Measurements from ENCODE around the gene RHOF. TPM values are rescaled to one million over a fixed set of nuclear protein-coding genes. Genes with fewer than 3 reads are reported as not detected.

RHOF gene
- total RNA-seq, 1 experiment from 2014 or later = 29.1 TPM

GRCh38 chr12:121731473-121731872, 62.0 kb downstream of the RHOF start:
- H4K8ac ChIP-seq (replicated peaks; ENCODE audit: insufficient read length, low read depth, low read length) = no peak overlapping the region
- H3K27ac ChIP-seq (ENCODE audit: insufficient read length, low read depth, low read length) = no peak overlapping the region
- H2BK15ac ChIP-seq (ENCODE audit: low read depth, low read length) = no peak overlapping the region
- H3T11ph ChIP-seq (ENCODE audit: low read length) = no peak overlapping the region
- no peak overlapping the region for H2AFZ ChIP-seq (ENCODE audit: low read length)
- H3K23ac ChIP-seq (ENCODE audit: insufficient read length, low read depth, low read length) = no peak overlapping the region
- no peaks in the 10 kb centered on the region for H3K27me3 Mint-ChIP-seq (ENCODE audit: low read depth)
- no peak overlapping the region for H2BK20ac ChIP-seq (ENCODE audit: low read depth, low read length, poor library complexity, severe bottlenecking)
- no peaks in the 10 kb centered on the region for H4K20me1 ChIP-seq (ENCODE audit: control insufficient read depth, insufficient read depth, insufficient read length)
- peaks cover 3% of the 10 kb centered on the region for H3K79me1 ChIP-seq (ENCODE audit: insufficient read depth, low read depth, low read length, poor library complexity, severe bottlenecking)
- H3K56ac ChIP-seq (ENCODE audit: insufficient read length, low read depth, low read length) = no peak overlapping the region
- H3K9me3 Mint-ChIP-seq = no peaks in the 10 kb centered on the region
- H2AK5ac ChIP-seq (ENCODE audit: insufficient read length, low read length) = no peak overlapping the region
- H3K36me3 Mint-ChIP-seq (ENCODE audit: insufficient read depth in 1 of 3, low read depth in 3 of 3) = peaks cover 0 to 3% (median 2%) of the 10 kb centered on the region in 3 experiments; a peak in 1 of 7 replicates
- H3K4me3 Mint-ChIP-seq = no peak overlapping the region
- H3K23me2 ChIP-seq (ENCODE audit: insufficient read length, low read depth, low read length, poor library complexity, severe bottlenecking) = no peaks in the 10 kb centered on the region
- no peak overlapping the region for H3K9ac ChIP-seq (ENCODE audit: extremely low read depth, insufficient read length, low read length)
- no CpG with 5 or more reads among the region's 7 CpGs for WGBS (ENCODE audit: extremely low coverage, insufficient read length, low lambda C conversion rate)
- no peak overlapping the region for H2BK120ac ChIP-seq (ENCODE audit: low read depth, low read length, poor library complexity, severe bottlenecking)
- H2BK5ac ChIP-seq (ENCODE audit: insufficient read length, low read length) = no peak overlapping the region
- peaks cover 6% of the 10 kb centered on the region in 2 experiments; a peak in 2 of 4 replicates for H3K4me1 Mint-ChIP-seq
- H3K4me2 ChIP-seq (ENCODE audit: insufficient read depth, insufficient read length, low read length) = no peak overlapping the region
- H4K91ac ChIP-seq (ENCODE audit: insufficient read length, low read depth, low read length) = no peak overlapping the region
- no peaks in the 10 kb centered on the region for H3K4me1 ChIP-seq (ENCODE audit: insufficient read depth, low read length)
- no peak overlapping the region for H4K5ac ChIP-seq (ENCODE audit: insufficient read length, low read depth, low read length)
- no peaks in the 10 kb centered on the region for H3K27me3 ChIP-seq (ENCODE audit: insufficient read depth, low read length)
- peaks cover 3% of the 10 kb centered on the region; the same call in 1 of the 2 replicates for H3K79me2 ChIP-seq (ENCODE audit: insufficient read depth, low read length)
- no peak overlapping the region for H3K27ac Mint-ChIP-seq
- no peaks in the 10 kb centered on the region for H3K9me3 ChIP-seq (ENCODE audit: control insufficient read depth, low read depth, low read length)
- no peak for DNase-seq
- no peak overlapping the region for H3K18ac ChIP-seq (ENCODE audit: insufficient read length, low read depth, low read length)
- no peak overlapping the region for H2BK12ac ChIP-seq (ENCODE audit: insufficient read length, low read depth, low read length)
- H3K4ac ChIP-seq (ENCODE audit: low read depth, low read length) = no peak overlapping the region
- H3K14ac ChIP-seq (ENCODE audit: insufficient read depth, low read length) = no peak overlapping the region
- TF ChIP-seq CTCF (conservative IDR thresholded peaks at IDR 0.05) = no peak
